DLD1 (cell line): ENCODE results near the gene ATXN7L2.

Experiments
- in situ Hi-C: cut with HindIII; loops from 2 replicates; pipeline ENCODE4 v1.10.0; 2017; ENCODE audit warnings: low sequenced_read_pairs

Gene ATXN7L2

GRCh38 chr1:109522026-109522425 is 38.3 kb downstream of the ATXN7L2 start:
- in situ Hi-C loops: no loop called here

DNA sequence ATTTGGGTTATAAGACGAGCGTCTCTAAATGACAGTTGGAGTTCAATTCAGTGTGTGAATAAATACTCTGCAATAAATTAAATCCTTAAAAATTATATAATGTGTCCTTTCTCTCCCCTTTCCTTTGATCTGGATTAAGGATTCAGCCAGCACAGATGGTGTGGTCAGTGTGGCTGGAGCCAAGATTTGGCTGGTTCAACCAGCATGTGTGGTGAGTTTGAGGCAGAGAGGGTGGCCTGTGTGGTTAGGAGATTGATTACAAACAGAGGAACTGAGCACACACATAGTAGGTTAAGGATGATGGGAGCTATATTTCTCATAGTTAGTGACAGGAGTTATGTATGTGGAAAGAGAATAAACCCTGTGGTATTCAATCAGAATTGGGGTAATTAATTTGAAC is 40.0 kb downstream of the ATXN7L2 start:
- in situ Hi-C loops: no loop called here

DNA sequence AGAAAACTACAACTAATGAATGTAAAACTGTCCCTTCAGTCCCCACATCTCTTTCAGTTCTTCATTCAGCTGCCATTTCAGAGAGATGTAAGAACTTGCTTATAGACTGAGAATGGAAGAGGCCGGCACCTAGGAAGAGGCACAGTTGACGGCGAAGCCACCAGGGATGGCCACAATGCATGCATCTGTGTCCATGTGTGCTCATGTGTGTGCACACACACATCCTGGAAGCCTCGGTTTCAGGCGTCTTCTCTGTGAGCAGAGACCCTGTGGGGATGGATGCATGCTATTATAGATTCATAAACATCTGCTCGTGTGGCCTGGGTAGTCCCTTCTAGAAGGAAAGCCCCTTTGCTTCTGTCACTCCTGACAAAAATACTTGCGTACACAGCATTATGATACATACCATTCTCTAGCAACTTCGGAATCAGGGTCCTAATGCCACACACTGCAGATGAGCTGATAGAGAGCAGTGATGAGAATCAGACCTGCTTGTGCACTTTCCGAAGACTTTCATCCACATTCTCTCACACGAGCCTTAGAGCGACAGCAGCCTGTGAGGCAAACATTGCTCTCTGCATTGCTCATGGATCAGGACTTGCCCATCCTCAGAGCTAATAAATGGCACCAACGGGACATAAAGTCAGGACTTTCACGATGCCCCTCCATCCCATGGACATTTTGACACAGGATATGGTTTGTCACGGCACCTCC is 43.5 kb downstream of the ATXN7L2 start:
- in situ Hi-C loops: no loop called here

DNA sequence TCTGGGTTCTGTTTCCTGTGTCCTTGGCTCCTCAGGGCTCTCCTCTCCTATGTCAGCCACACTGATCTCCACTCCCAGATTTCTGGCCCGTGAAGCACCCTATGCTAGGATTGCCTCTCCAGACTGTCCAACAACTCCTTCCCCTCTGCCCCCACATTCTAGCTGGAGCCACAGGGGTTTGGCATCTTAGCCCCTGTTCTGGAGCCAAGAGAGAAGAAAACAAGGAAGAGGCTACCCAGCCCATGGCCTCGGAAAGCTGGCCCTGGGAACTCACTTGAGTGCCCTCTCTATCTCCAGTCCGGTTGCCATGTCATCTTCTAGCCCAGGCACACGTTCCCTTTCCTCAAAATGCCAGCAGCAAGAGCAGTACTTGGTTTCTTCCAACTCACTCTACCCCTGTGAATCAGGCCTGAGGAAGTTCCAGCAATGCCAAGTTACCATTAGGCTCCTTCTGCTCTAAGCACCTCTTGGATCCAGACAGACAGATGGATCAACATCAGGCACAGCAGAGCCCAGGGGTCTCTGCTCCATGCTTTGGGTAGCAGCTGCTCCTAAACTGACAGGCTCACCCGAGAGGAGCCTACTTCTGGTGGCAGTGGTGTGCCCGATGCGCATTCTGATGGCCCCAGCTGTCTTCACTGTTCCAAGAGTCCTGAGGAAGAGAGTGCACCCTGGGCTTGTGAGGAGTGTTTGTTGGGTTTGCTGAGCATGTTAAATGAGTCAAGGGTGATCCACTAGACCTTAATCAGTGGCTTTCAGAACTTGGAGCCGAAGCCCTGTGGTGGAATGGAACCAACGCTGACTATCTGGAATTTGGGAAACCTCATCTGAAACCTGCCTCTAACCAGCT is 44.4 kb downstream of the ATXN7L2 start:
- in situ Hi-C loops: no loop called here

GRCh38 chr1:109528712-109529111 is 45.0 kb downstream of the ATXN7L2 start:
- in situ Hi-C loops: no loop called here

DNA sequence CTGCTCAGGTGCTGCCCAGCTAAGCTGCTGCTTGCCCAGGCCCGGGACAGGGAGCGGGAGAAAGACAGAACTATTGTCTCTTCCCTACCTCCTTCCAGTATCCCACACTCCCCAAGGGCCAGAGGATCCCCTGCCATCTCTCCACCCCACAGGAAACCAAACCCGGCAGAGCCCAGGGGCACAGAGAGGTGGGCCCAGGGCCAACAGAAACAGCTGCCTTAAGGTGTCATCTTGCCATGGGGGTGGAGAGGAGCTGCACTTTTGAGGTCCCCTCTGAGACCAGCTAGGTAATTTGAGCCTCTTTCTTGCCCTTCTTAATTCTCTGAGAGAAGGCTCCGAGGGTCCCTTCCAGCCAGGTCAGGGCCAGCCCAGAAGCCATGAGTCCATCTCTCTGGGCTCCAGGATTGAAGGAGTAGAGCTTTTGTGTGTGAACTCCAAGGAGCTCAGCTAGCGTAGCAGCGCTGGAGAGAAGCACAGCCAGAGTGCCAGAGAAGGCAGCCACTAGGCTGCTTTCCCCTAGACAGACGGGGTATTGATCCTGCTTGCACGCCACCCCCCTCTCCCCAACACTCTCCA is 46.3 kb downstream of the ATXN7L2 start:
- in situ Hi-C loops: no loop called here

DNA sequence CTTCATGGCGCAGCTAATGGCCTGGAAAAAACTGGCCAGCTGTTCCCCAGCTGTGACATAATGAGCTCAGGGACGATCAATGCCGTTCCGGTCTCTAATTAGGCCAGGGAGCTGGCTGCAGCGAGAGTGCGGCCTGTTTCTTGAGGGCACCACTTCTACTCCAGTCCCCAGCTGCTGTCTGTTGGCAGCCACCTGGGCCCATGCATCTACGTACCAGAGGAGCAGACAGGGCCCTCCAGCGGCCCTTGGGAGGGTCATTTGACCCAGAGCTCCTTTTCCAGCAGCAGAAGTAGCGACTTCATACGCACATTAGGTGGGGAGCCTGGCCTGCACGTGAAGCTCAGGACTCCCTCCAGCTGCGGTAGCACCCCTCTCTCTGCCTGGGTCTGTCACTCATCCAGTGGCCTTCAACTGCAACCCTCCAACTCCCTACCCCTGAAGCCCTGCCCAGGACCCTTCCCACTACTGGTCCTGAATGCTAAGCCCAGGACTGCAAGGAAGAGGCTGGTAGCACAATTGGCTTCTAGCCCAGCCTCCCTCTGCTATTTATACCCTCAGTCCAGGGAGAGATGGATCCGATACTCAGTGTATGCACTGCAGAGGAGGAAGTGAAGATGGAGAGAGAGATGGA is 46.9 kb downstream of the ATXN7L2 start:
- in situ Hi-C loops: no loop called here

DNA sequence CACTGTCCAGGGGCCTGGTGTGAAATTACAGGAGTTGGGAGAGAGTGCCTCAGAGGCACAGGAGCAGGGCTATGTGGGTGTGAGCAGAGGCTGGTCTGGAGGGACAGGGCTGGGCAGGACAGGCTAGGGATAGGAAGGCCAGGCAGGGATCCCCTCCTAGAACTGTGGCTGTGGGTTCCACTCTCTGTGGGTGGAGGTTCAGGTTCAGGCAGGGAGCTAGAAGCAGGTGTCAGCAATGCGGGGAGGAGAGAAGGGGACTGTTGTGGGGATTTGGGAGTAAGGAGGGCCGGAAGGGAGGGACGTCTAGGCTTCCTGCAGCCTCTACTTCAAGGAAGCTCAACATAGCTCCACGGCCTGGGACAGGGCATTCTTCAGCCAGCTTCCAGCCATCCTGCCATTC is 47.7 kb downstream of the ATXN7L2 start:
- in situ Hi-C loops: no loop called here

- in situ Hi-C loops: no loop called here
These were observed 48.2 kb downstream of the ATXN7L2 start for GRCh38 chr1:109531826-109532364.

DNA sequence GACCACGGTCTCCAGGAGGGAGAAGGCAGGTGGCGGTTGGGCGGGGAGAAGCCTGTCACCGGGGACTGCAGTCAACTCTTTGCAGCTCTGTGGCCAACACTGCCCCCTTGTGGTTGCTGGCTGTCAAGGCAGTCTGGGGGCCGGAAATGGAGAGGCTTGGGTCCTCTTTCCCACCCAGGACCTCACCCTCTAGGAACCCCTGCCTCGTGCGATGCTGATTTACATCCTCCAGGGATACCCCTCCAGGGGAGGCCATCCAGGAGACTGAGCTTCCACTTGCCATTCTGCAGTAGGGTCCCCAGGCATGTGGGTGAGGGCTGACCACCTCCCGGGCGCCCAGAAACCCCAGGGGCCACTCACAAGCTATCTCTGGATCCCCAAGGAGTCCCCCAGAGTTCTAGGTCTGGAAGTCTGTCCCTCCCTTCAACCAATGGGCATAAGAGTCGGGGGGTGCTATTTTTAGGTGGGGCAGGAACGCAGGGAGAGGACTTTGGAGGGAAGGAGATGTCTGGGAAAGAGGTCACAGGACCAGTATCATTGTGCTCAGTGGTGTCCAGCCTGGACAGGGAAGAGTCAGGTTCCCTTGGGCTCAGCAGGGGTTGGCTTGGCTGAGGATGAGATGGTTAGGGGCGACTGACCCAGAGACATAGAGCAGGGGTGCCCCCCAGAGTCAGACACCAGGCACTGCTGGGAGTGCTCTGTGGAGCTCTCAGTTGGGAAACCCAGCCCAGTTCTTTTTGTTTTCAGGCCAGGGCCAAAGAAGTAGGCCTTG is 48.8 kb downstream of the ATXN7L2 start:
- in situ Hi-C loops: no loop called here

DNA sequence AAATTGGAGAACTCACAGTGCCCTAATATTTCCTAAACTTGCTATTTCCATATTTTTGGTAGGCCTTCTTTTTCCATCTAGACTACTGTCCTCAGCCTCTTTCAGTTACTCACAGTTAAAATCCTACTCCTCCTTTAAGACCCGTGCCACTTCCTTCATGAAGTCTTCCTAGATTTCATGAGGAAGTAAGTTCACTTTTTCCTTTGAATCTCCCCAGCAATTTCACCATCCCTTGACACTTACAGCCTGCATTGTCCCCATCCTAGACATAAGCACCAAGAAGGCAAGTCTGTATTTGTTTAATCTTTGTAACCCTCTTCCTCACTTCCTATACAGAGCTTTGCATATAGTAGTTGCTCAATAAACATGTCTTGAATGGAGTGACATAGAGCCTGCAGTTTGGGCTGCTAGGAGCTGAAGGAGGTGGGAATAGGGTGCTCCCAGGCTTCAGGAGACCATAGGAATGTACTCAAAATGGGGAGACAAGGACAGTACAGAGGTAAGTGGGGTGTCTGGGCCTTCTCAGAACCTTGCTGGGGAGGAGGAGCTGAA is 50.7 kb downstream of the ATXN7L2 start:
- in situ Hi-C loops: no loop called here

- in situ Hi-C loops: loop anchor here (5.0 kb wide), 1 partner anchor 38 kb away; no protein-coding TSS in a partner anchor
These were observed 51.8 kb downstream of the ATXN7L2 start for GRCh38 chr1:109535481-109535880.

DNA sequence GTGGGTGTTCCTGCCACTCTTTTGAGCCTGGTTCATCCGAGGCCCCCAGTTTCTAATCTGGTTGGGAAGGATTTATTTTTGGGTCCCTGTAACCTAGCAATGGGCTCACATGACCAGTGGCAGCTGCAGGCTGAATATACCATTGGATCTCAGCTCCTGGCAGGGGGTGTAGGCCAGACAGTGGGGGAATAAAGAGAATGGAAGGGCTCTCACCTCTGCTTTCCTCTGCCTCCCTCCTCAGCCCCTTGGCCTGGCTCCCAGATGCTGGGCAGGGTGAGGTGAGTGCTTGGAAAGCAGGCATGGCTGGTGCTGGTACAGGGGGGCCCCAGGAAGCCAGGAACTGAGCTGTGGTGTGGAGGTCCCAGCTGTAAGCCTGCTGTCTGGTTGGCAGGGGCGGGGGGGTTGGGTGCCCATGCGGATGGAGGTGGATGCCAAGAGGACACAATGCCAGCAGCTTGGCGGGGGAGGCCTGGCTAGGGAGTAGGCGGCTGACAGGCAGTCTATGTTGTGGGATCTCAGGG is 52.3 kb downstream of the ATXN7L2 start:
- in situ Hi-C loops: loop anchor here (5.0 kb wide), 1 partner anchor 39 kb away; no protein-coding TSS in a partner anchor

- in situ Hi-C loops: loop anchor here (5.0 kb wide), 1 partner anchor 40 kb away; no protein-coding TSS in a partner anchor
These were observed 53.9 kb downstream of the ATXN7L2 start for GRCh38 chr1:109537450-109538178.

DNA sequence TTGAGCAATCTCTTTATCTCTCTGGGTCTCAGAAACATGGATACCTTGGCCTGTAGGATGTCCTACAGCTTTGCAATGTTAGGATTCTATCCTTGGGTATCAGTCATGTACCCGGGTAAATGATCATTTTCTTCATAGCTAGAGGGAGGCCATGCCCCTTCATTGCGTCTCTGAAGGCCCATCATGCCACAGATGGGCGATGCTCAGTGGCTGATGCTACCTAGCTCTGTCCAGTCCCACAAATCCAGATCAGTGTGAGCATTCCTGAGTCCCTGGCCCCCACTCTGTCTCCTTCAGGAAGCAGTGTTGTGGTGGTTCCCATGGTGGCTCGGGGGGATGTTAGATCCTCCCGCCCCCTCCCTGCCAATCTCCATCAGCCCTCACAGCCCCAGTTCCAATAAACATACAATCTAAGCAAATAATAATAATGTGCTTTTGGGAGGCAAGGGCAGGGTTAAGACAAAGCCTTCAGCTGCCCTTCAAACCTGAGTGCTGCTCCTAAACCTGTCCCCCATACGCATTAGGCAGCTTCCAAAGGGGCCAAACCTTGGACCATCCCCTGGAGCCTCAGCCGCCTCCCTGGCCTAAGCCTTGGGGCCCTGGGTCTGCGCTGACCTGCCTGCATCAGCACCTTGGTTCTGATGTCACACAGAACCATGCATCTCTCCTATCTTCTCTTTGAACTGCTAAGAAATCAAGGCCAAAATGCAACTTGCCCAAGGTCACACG is 55.3 kb downstream of the ATXN7L2 start:
- in situ Hi-C loops: loop anchor here (5.0 kb wide), 1 partner anchor 42 kb away; no protein-coding TSS in a partner anchor

GRCh38 chr1:109539676-109540075 is 56.0 kb downstream of the ATXN7L2 start, which contains the start of gene GPR61:
GPR61 (plus strand) TSS chr1:109539872; CDS start chr1:109543023, 3,151 bp downstream.
- in situ Hi-C loops: loop anchor here (5.0 kb wide), 1 partner anchor 42 kb away; no protein-coding TSS in a partner anchor

DNA sequence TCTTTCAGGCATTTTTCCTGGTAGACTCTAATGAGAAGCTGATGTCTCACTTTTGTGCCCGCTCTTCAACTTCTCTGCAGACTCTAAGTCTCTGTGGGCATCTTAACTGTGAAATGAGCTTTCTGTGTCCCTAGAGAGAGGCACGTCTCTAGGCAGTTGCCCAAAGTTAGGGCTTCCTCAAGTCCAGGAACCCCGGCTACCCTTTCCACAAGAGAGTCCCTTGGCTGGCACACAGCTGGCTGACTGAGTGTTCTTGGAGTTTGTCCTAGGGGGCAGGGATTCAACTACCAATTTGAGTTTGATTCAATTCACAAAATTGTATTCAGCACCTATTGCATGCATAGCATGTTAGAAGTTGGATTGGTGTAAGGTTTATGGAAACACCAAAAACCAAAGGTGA is 57.4 kb downstream of the ATXN7L2 start:
- in situ Hi-C loops: no loop called here
